ENCODE data around the gene TNFRSF8. TPM values are rescaled to one million over a fixed set of nuclear protein-coding genes. Genes with fewer than 3 reads are reported as not detected.

Gene TNFRSF8
- total and polyA plus RNA-seq, 9 of the 15 experiments (the other 6 are each of a cell fraction or from before 2014, with no cell fraction given) = 3.5 to 38.4 (median 17.1) TPM

GRCh38 chr1:12097321-12097720 is 34.2 kb downstream of the TNFRSF8 start:
- no peaks in the 10 kb centered on the region for H4K20me1 ChIP-seq (replicated peaks; ENCODE audit: control insufficient read depth, insufficient read depth, low read length)
- POLR2A ChIA-PET = interaction anchor here (0.6 to 1.4 kb wide), 5 partner anchors 9 to 80 kb away, joined by 3 to 7 read pairs (median 4); no protein-coding TSS in a partner anchor
- no peaks in the 10 kb centered on the region; the same call in 2 of the 3 replicates for H3K79me2 ChIP-seq (ENCODE audit: control insufficient read depth, insufficient read depth, low read length)
- no peaks in the 10 kb centered on the region for H3K4me1 ChIP-seq (replicated peaks in 1 of 2; ENCODE audit: control insufficient read depth in 2 of 2, insufficient read depth in 2 of 2, low read length in 2 of 2)
- TF ChIP-seq HDAC6 (IDR thresholded peaks at IDR 0.05; ENCODE audit: low read depth, low read length) (no peak), SMARCC2 (IDR thresholded peaks at IDR 0.05; ENCODE audit: low read depth) (no peak), NFRKB (IDR thresholded peaks at IDR 0.05; ENCODE audit: low read depth) (no peak), ZNF133 (CRISPR knock-in tag; IDR thresholded peaks at IDR 0.05) (no peak)
- H3K9me1 ChIP-seq (ENCODE audit: control insufficient read depth, insufficient read depth, low read length) = no peaks in the 10 kb centered on the region
- CTCF ChIA-PET (ENCODE audit: low intra/inter-chr PET ratio) = no interaction called here
- H3K4me3 ChIP-seq = no peak overlapping the region
- H3K9ac ChIP-seq (ENCODE audit: insufficient read depth in 1 of 2, low read depth in 2 of 2, low read length in 2 of 2) = no peak overlapping the region
- H3K9me3 ChIP-seq (replicated peaks; ENCODE audit: control insufficient read depth, insufficient read depth, low read depth, low read length) = no peaks in the 10 kb centered on the region
- H2AFZ ChIP-seq (ENCODE audit: low read depth, low read length) = no peak overlapping the region
- in situ Hi-C loops (cut with MboI) = no loop called here
- intact Hi-C loops (cut with micrococcal nuclease) = no loop called here
- no peak for DNase-seq (ENCODE audit: extremely low read depth in 1 of 4, low spot score in 3 of 4)
- H3K36me3 ChIP-seq (ENCODE audit: control insufficient read depth, insufficient read depth, low read length) = peaks cover 42% of the 10 kb centered on the region; the same call in 2 of the 3 replicates
- ATAC-seq = no peak
- no peaks in the 10 kb centered on the region for H3K27me3 ChIP-seq (ENCODE audit: control insufficient read depth in 2 of 2, insufficient read depth in 2 of 2, low read length in 2 of 2)
- no peak overlapping the region for H3K4me2 ChIP-seq (ENCODE audit: insufficient read depth, low read length)
- FAIRE-seq = no peak
- no peak overlapping the region for H3K27ac ChIP-seq (ENCODE audit: extremely low read depth, low read depth, low read length)
- BruUV-seq (replicated peaks) = no TSS peak

DNA sequence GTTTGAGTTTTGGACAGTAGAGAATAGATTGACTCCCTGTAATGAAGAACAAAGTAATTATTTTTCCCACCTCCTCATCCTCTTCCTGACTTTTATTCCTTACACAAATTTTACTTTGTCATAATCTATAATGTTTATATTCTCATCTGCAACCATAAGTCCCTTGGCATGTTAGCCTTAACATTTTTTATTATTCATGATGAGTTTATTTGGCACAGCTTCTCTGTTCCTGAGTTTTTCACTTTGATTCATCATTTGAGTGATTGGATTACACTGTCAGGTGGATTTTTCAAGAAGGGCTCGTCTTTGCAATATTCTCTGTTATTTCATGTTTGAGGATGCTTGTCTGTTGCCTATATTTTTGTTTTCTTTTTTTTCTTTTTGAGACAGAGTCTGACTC is 35.7 kb downstream of the TNFRSF8 start:
- POLR2A ChIA-PET = no interaction called here
- no TSS peak for BruUV-seq (replicated peaks)
- H3K27me3 ChIP-seq (ENCODE audit: control insufficient read depth in 2 of 2, insufficient read depth in 2 of 2, low read length in 2 of 2) = no peaks in the 10 kb centered on the region
- WGBS (ENCODE audit: insufficient coverage, low coverage, missing lambda C conversion rate) = 50% methylated on average over 1 of the region's 1 CpG
- FAIRE-seq (no peak), ATAC-seq (no peak), DNase-seq (ENCODE audit: extremely low read depth in 1 of 4, low spot score in 3 of 4) (no peak)
- CTCF ChIA-PET (ENCODE audit: low intra/inter-chr PET ratio) = no interaction called here
- H3K9me1 ChIP-seq (ENCODE audit: control insufficient read depth, insufficient read depth, low read length) = no peaks in the 10 kb centered on the region
- intact Hi-C loops (cut with micrococcal nuclease) = no loop called here
- no peak overlapping the region for H3K27ac ChIP-seq (ENCODE audit: extremely low read depth, low read depth, low read length)
- H3K4me3 ChIP-seq = no peak overlapping the region
- peaks cover 42% of the 10 kb centered on the region; the same call in 2 of the 3 replicates for H3K36me3 ChIP-seq (ENCODE audit: control insufficient read depth, insufficient read depth, low read length)
- H3K9me3 ChIP-seq (replicated peaks; ENCODE audit: control insufficient read depth, insufficient read depth, low read depth, low read length) = no peaks in the 10 kb centered on the region
- no peak overlapping the region for H3K4me2 ChIP-seq (ENCODE audit: insufficient read depth, low read length)
- no peak overlapping the region for H3K9ac ChIP-seq (ENCODE audit: insufficient read depth in 1 of 2, low read depth in 2 of 2, low read length in 2 of 2)
- no peaks in the 10 kb centered on the region; the same call in 2 of the 3 replicates for H3K79me2 ChIP-seq (ENCODE audit: control insufficient read depth, insufficient read depth, low read length)
- no peak overlapping the region for H2AFZ ChIP-seq (ENCODE audit: low read depth, low read length)
- no peaks in the 10 kb centered on the region for H3K4me1 ChIP-seq (replicated peaks in 1 of 2; ENCODE audit: control insufficient read depth in 2 of 2, insufficient read depth in 2 of 2, low read length in 2 of 2)
- TF ChIP-seq NR2C1 (IDR thresholded peaks at IDR 0.05) (no peak), NR2C1 (tag; IDR thresholded peaks at IDR 0.05) (no peak), SUPT5H (IDR thresholded peaks at IDR 0.05) (no peak), CEBPG (CRISPR knock-in tag; IDR thresholded peaks at IDR 0.05) (no peak), CEBPG (tag; conservative IDR thresholded peaks at IDR 0.05 in 1 of 2, IDR thresholded peaks at IDR 0.05 in 1 of 2) (no peak), MCM5 (IDR thresholded peaks at IDR 0.05; ENCODE audit: low read depth) (no peak), THRAP3 (IDR thresholded peaks at IDR 0.05; ENCODE audit: borderline replicate concordance) (no peak), BCOR (IDR thresholded peaks at IDR 0.05) (no peak), MYC (IDR thresholded peaks at IDR 0.05; ENCODE audit: low read depth, low read length) (no peak), MYC (CRISPR knock-in tag; IDR thresholded peaks at IDR 0.05; ENCODE audit: borderline replicate concordance, low read depth) (no peak), ZNF717 (CRISPR knock-in tag; IDR thresholded peaks at IDR 0.05) (no peak)
- in situ Hi-C loops (cut with MboI) = no loop called here
- no peaks in the 10 kb centered on the region for H4K20me1 ChIP-seq (replicated peaks; ENCODE audit: control insufficient read depth, insufficient read depth, low read length)
